ELR (cell line): ENCODE measurements around the gene FUT1.
A peak's percentile ranks its signal among the peaks of the same experiment; 100 is the strongest.
"Not testable (repeated sequence)": the region's sequence is repeated elsewhere in the genome, so short reads cannot be mapped to it uniquely, and the experiment has no call there.

Experiments
- DNase-seq: peaks from one replicate; pipeline ENCODE4 v3.0.0-alpha.2; 2015; ENCODE audit warnings: low read depth

The FUT1 gene

DNA sequence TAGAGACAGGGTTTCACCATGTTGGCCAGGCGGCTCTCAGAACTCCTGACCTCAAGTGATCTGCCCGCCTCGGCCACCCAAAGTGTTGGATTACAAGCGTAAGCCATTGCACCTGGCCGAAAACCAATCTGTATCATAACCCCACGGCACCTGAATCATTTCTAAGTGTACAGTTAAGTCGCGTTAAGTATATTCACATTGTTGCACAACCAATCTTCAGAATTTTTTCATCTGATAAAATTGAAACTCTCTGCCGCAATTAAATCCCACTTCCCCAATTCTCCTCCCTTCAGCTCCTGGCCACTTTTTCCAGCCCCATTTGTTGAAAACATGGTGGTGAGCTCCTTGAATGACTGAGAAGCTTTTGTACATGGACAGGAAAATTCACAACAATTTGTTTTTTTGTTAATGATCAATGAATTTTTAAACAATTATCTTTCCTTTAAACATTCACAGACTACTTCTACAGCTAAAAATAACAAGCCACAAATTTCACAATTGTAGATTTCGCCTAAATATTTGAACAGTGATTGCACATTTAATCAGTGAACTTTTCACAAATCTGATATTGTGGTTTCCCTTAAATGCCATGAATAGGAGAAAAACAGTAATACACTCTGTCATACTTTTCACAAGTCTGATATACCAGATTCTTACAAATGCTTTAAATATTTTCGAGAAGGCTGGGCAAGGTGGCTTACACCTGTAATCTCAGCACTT, 16.7 kb upstream of the FUT1 start:
- no peak for DNase-seq

DNA sequence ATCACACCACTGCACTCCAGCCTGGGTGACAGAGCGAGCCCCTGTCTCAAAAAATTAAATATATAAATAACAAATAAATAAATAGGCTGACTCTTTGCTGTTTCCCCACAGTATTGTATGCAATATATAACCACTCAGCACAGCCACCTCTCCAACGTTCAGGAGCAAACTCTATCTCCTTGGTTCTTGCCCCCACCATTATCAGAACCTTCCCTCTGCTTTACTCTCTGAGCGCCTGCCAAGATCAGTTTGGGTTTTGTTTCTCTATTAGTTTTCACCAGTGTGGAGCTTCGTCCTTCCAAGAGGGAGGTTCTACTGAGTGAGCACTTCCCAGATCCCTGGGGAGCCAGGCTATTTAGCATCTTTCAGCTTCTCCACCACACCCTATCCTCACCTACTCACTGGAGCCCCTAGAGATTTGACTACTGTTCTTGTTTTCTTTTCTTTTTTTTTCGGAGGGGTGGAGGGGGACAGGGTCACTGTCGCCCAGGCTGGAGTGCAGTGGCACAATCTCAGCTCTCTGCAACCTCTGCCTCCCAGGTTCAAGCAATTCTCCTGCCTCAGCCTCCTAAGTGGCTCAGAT, 15.8 kb upstream of the FUT1 start:
- DNase-seq, result not testable (repeated sequence)

DNA sequence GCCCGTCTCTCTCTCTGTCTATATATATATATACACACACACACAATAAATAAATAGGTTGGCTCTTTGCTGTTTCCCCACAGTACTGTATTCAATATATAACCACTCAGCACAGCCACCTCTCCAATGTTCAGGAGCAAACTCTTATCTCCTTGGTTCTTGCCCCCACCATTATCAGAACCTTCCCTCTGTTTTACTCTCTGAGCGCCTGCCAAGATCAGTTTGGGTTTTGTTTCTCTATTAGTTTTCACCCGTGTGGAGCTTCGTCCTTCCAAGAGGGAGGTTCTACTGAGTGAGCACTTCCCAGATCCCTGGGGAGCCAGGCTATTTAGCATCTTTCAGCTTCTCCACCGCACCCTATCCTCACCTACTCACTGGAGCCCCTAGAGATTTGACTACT, 13.4 kb upstream of the FUT1 start:
- DNase-seq, result not testable (repeated sequence)

DNA sequence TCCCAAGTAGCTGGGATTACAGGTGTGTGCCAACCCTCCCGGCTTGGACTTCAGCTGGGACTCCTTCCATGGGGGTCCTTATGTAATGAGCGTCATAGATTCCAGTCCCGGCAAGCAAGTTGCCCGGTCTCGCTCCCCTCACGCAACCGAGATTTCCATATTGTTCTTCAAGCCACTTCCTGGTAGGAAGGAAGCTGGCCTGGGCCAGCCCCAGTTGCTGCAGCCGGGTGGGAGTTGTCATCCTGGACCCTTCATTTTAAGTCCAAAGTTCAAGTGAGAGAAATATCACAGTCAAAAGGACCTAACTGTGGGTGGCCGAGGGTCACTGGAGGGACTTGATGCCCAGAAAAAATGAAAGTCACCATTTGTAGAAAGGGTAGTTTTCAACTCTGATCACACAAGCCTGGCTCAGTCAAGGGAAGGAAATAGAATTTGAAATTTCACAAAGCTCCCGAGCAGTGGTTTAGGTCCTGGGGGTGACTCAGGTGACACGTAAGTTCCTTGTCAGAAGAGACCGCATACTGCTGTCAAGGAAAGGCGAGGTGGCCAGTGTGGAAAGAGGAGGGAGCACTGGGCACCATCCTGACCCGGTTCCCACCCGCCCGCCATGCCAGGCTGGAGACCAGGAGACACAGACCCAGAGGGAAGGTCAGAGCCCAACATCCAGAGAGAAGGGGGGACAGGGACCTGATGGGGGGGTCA, 8.2 kb upstream of the FUT1 start:
- peak; percentile 76 for DNase-seq

DNA sequence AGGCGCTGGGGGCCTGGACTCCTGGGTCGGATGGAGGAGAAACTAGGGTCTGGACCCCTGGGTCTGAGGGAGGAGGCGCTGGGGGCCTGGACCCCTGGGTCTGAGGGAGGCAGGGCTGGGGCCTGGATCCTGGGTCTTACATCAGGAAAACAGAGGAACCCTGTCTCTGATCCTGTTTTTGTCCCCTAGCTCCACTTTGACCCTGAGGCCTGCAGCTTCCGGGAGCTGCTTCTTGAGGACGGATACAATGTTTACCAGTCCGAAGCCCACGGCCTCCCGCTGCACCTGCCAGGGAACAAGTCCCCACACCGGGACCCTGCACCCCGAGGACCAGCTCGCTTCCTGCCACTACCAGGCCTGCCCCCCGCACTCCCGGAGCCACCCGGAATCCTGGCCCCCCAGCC, 5.3 kb upstream of the FUT1 start:
- DNase-seq, result no peak

DNA sequence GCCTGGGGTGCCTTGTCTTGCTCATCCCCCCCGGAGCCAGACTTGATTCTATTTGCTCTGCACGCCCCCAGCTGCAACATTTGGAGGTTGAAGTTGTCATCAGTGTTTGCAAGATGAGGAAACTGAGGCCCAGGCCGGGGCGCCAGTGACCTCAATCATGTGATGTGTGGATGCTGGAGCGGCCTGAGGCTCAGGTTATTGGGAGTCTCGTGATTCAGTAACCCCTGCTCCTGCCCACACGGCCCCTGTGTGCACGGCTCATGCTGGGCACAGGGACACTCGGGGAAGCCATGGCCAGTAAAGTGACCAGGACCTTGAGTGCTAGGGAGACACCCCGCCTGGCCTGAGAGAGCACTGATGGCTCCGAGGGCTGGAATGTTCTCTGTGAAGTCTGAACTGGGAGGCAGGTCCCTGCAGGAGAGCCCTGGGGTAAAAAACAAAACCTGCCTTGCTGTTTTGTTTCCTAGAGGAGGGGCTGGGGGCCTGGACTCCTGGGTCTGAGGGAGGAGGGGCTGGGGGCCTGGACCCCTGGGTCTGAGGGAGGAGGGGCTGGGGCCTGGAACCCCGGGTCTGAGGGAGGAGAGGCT, 4.7 kb upstream of the FUT1 start:
- no peak for DNase-seq

DNA sequence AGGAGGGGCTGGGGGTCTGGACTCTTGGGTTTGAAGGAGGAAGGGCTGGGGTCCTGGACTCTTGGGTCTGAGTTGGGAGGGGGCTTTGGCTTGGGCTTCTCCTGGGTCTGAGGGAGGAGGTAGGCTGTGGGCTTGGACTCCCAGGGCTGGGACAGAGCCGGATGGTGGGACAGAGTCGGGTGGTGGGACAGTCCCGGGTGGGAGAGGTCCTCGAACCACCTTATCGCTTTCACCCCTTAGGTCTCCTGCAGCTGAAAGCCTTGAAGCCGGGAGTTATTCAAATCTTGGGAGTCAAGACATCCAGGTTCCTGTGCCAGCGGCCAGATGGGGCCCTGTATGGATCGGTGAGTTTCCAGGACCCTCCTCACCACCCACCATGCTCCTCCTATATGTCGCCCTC, 4.2 kb upstream of the FUT1 start:
- DNase-seq, result no peak

DNA sequence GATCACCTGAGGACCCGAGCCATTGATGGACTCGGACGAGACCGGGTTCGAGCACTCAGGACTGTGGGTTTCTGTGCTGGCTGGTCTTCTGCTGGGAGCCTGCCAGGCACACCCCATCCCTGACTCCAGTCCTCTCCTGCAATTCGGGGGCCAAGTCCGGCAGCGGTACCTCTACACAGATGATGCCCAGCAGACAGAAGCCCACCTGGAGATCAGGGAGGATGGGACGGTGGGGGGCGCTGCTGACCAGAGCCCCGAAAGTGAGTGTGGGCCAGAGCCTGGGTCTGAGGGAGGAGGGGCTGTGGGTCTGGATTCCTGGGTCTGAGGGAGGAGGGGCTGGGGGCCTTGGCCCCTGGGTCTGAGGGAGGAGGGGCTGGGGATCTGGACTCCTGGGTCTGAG, 3.8 kb upstream of the FUT1 start:
- DNase-seq, result no peak

DNA sequence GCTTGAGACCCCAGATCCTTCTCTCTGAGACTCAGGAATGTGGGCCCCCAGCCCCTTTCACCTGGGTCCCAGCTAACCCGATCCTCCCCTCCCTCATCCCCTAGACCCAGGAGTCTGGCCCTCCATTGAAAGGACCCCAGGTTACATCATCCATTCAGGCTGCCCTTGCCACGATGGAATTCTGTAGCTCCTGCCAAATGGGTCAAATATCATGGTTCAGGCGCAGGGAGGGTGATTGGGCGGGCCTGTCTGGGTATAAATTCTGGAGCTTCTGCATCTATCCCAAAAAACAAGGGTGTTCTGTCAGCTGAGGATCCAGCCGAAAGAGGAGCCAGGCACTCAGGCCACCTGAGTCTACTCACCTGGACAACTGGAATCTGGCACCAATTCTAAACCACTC, 3.3 kb upstream of the FUT1 start:
- DNase-seq, result no peak

DNA sequence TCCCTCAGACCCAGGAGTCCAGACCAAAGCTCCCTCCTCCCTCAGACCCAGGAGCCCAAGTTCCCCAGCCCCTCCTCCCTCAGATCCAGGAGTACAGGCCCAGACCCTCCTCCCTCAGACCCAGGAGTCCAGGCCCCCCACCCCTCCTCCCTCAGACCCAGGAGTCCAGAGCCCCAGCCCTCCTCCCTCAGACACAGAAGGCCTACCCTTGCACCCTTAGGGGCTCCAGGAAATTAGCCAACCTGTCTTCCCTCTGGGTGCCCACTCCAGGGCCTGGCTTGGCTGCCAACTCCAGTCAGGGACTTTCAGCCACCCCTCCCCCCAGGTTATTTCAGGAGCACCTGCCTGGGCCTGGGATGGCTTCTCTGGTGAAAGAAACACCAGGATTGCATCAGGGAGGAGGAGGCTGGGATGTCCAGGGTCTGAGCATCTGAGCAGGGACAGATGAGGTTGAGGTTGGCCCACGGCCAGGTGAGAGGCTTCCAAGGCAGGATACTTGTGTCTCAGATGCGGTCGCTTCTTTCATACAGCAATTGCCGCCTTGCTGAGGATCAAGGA, 2.7 kb upstream of the FUT1 start, which contains the start of gene FGF21:
Gene FGF21, plus strand, starts transcription at position 441 of the 558 bp plus-strand sequence. CDS start 713 bp downstream, outside the sequence.
- no peak for DNase-seq

DNA sequence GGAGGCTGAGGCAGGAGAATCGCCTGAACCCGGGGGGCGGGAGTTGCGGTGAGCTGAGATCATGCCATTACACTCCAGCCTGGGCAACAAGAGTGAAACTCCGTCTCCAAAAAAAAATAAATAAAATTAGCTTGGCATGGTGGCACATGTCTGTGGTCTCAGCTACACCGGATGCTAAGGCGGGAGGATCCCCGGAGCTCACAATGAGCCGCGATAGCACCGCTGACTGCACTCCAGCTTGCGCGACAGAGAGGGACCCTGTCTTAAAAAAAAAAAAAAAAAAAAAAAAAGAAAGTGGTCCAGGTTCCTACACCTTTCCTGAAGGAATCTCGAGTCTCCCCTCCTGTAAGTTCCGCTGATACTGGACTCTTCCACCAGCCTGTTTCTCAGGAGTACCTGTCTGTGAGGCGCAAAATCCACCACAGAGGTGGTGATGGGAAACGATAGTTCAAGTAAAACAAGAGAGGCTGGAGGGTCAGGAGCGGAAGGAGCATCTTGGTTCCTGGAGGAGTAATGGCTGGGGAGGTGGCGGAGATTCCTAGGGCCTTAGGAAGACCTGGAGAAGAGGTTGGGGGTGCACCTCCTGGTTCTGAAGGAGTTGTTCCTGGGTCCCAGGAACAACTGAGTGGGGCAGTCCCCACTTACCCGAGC, 471 bp downstream of the FUT1 start:
- no peak for DNase-seq

DNA sequence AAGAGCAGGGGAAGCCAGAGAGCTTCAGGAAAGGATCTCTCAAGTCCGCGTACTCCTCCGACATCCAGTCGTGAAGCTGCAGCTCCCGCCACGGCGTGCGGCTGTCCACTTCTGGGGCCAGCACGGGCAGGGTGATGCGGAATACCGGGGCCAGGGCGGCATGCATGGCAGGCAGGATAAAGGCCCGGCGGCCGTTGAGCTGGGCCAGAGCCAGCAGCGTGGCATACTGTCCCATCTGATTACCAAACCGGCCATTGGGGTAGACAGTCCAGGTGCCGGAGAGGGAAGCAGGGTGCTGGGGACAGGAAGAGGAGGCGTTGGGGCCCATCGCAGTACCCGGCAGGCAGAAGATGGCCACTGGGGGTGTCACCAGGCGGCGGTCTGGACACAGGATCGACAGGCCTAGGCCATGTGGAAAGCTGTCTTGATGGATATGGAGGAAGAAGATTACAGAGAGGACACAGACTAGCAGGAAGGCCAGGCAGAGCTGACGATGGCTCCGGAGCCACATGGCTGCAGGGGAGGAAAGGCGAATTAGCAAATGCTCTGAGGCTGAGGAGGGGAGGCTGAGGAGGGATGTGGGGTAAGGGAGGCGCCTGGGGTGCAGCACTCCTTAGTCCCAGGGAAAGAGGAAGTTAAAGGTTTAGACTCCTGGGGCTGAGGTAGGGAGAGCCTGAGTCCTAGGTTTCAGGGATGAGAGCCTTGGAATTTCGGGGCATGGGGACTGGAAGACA, 1.5 kb downstream of the FUT1 start:
- DNase-seq, result no peak

DNA sequence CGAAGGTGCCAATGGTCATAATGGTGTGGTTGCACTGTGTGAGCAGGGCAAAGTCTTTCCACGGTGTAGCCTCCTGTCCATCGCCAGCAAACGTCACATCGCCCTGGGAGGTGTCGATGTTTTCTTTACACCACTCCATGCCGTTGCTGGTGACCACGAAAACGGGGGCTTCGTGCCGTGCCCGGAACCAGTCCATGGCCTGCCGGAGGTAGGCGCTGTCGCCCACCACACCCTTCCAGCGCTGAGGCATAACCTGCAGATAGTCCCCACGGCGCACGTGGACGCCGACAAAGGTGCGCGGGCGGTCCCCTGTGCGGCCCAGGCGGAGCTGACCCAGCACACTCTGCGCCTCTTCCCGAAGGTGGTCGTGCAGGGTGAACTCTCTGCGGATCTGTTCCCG, 2.1 kb downstream of the FUT1 start:
- no peak for DNase-seq

DNA sequence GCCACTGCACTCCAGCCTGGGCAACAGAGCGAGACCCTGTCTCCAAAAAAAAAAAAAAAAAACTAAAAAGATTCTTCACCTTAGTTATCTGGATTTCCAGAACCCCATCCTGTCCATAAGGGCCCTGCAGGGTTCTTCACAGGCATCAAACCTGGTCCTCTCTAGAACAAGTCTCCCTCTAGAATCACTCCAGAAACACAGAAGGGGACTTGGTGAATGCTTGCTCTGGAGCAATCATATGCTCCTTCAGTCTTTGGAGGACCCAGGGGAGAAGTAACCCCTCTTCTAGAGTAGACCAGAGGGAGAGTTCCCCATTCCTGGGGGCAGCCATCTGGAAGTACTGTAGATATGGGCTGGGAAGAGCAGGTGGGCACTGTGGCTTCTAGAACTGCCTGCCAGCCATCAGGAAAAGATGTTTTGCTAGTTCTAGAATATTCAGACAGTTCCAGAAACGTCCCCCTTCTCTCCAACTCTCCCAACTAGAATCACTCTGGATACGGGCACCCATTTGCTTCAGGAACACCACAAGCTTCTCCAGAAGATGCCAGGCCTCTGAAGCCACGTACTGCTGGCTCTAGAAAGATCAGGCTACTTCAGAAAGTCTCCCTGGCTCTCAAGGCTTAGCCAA, 2.8 kb downstream of the FUT1 start:
- no peak for DNase-seq

DNA sequence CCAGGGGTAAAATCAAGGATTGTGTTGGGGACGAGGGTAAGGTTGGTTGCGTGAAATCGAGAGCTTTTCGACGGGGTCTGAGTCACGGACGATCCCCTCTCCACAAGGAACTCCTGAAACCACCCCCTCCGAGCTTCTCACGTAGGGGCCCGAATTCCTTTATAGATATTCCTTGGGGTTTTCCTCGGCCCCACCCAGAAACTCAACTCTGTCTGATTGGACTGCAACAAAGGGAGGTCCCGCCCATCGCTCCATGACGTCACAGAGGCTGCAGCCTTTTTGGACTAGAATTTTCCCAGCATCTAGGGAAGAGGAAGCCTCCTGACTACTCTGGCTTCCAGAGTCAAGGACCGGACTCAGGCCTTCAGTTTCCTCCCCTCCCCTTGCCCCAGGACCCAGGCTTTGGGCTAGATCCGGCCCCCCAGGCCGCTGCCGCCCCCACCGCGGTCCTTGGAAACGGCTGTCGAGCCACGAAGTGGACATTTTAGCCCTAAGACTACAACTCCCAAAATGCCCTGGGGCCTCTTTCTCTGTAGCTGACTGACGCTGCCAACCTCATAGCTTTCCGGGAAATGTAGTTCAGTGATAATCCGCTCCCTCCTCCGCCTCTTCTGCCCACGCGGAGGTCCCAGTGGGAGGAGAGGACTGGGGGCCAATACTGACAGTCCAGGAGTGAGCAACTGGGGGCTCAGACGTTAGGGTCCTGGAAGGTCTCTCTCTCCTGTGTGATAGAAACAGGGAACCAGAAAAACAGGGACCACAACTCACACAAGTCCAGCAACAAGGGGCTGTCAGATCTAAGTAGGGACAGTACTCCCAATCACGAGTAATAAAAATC, 5.5 kb downstream of the FUT1 start, which contains the start of gene IZUMO1:
Gene IZUMO1, minus strand, starts transcription at position 172 of the 838 bp plus-strand sequence. CDS start 1,050 bp downstream, outside the sequence.
- DNase-seq, result peak; percentile 95

DNA sequence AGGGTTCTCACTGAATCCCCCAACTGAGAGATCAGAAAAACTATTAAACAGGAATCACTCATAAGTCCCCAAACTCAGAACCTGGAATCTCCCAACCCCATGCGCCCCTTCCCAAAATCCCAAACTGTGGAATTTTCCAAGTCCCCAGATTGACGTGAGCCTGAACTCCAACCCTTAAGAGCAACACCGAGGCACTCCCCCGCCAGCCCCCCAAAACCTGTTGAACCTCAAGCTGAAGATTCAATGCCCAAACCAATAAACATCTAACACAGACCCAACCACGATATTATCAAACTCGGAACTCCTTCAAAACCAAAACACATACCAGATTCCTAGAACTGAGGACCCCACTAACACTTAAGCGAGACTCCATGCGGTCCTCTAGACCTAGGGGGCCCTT, 6.3 kb downstream of the FUT1 start:
- DNase-seq, result no peak

DNA sequence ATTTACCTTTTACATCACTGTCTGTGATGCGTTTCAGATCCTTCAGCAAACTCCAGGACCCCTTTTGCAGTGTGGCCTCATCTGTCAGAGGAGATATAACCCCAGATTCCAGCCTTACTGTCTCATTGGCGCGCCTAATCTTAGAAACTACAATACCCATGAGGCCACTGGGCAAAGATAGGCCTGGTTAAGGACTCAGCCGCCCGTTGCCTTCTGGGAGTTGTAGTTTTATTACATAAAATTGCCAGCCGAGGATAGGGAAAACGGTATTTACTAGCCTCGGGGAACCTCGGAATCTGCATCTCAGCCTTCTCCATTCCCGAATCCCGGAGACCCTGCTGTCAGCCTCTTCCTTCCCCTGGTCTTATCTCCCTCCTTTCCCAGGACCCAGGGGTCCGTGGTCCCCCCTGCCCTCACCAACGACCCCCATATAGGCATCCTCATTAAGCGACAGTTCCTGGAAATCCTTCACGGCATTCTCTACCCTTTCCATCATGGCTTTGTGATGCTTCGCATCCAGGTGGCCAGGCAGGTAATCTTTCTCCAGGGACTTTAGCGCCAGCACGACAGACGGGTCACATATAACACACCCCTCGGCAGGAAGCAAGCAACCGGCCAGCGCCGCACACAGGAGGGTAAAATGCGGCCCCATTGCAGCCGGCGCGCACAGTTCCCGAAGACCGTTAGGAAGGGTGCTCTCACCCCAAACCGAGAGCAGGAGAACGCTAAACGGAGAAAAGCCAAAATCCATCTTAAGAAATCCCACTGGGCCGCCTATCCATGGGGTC, 7.0 kb downstream of the FUT1 start:
- peak; percentile 84 for DNase-seq

DNA sequence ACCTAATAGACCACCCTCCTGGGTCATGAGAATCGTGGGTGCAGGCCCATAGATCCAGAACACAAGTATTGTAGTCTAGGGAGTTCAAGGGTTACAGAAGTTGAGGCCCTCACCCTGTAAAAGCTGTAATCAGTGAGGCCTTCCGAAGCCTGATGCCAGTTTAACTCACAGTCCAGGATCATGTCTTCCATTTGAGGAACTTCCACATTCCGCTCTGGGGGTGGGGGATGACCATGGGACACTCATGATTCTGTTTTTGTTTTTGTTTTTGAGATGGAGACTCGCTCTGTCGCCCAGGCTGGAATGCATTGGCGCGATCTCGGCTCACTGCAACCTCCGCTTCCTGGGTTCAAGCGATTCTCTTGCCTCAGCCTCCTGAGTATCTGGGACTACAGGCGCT, 10.3 kb downstream of the FUT1 start:
- no peak for DNase-seq
